AG10803 (cell line): Measurements from ENCODE around the gene HOXA1.

Source experiments
- DNase-seq: peaks from one replicate; pipeline ENCODE4 v3.0.0; 2010; ENCODE audit warnings: low read depth
- H3K4me3 ChIP-seq: 2 replicates; pipeline ENCODE4 v1.5.1; 2011; ENCODE audit warnings: mild to moderate bottlenecking, low read length, control low read depth
- TF ChIP-seq, protein P1 (sequence below): conservative IDR thresholded peaks from 2 replicates; pipeline ENCODE4 v1.5.1; 2011; ENCODE audit warnings: mild to moderate bottlenecking, low read length, control low read depth, inconsistent platforms

Gene HOXA1

GRCh38 chr7:27137640-27138315, 42.0 kb upstream of the HOXA1 start:
- TF ChIP-seq, protein P1, sequence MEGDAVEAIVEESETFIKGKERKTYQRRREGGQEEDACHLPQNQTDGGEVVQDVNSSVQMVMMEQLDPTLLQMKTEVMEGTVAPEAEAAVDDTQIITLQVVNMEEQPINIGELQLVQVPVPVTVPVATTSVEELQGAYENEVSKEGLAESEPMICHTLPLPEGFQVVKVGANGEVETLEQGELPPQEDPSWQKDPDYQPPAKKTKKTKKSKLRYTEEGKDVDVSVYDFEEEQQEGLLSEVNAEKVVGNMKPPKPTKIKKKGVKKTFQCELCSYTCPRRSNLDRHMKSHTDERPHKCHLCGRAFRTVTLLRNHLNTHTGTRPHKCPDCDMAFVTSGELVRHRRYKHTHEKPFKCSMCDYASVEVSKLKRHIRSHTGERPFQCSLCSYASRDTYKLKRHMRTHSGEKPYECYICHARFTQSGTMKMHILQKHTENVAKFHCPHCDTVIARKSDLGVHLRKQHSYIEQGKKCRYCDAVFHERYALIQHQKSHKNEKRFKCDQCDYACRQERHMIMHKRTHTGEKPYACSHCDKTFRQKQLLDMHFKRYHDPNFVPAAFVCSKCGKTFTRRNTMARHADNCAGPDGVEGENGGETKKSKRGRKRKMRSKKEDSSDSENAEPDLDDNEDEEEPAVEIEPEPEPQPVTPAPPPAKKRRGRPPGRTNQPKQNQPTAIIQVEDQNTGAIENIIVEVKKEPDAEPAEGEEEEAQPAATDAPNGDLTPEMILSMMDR: no peak
- H3K4me3 ChIP-seq: no peak overlapping the region
- no peak for DNase-seq

DNA sequence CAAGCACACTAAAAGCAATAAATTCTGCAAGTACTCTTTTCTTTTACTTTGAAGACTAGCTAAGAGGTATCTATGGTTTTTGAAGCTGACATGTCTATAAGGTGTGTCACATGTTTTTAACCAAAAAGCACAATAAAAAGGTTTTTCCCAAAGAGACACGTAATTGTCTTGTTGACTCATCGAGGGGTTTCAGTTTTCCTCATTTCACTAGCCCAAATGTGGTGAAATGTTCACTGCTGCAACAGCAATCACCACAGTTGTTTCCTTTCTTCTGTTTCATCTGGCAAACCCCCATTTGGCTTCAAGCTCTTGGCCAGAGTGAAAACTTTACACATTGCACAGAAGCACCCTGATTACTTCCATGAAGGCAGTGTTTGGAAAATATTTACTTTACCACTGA, 38.6 kb upstream of the HOXA1 start:
- DNase-seq: peak; percentile 96
- TF ChIP-seq, protein P1: no peak
- no peak overlapping the region for H3K4me3 ChIP-seq

DNA sequence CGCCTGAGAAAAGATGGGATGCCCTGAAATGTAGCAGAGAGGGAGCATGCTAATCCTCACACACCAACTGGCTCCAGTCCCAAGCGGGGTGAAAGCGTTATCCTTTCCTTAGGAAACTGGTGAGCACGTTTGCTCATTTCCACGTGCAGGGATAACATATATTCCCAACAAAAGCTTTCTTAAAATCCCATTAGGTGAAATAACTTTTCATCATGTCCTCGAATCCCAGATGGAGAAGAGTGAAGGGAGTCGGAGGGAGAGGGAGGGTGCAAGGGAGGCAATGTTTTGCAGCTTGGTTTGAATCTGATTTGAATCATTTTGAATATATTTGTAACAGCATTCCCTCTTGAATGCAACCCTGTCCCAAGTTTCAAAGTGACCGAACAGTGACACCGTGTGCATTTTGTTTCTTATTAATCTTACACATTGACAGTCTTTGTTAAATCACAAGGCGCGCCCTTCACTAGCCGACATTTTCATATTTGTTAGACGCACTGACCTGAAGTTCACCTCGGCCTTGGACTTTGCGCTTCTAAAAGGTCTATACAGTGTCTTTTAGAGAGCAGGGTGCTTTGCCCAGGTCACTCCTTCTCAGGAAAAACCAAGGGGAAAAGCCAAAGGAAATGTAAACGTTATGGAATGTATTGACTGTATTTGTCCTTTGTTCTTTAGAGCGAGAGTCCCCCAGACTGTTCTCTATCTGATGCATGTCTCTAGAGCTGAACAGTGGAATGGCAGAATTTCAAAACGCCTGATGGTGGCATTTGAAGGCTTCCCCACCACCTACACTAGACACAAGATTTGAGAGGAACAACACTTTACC, 37.8 kb upstream of the HOXA1 start:
- no peak for DNase-seq
- no peak overlapping the region for H3K4me3 ChIP-seq
- TF ChIP-seq, protein P1: no peak

DNA sequence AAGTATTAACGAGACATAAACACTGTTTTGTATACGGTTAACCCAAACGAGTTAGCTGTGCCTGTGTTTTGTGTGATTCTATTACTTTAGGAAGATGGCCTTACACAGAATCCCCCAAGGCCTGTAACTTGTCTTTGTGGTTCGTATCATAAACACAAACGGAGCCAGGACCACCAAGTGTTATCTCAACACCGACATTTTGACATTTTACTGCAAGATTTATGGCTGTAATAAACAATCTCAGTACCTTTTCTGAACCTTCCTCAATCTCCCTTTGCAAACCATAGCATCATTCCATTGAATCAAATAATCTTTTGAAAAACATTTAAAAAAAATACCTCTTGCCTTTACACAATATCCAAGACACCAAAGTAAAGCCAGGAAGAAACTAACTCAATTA, 37.2 kb upstream of the HOXA1 start:
- TF ChIP-seq, protein P1: no peak
- no peak for DNase-seq
- H3K4me3 ChIP-seq: no peak overlapping the region

DNA sequence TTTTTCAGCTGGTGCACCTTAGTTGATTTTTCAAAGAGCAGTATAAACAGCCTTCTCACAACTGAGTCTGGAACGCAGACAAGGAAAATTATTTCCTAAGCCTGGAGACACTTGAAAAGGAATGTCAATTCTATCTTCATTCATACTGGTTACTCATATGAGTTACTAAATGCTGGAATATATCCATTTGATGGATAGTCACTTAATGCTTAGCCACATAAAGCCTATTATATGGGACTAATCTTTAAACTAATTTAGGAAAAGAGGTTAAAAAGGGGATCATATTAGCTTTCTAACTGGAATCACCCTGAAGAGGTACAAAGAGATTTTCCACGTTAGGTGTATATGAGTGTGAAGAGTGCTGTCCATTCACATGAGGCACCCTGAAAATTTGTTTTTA, 36.4 kb upstream of the HOXA1 start:
- DNase-seq: no peak
- TF ChIP-seq, protein P1: no peak
- no peak overlapping the region for H3K4me3 ChIP-seq

DNA sequence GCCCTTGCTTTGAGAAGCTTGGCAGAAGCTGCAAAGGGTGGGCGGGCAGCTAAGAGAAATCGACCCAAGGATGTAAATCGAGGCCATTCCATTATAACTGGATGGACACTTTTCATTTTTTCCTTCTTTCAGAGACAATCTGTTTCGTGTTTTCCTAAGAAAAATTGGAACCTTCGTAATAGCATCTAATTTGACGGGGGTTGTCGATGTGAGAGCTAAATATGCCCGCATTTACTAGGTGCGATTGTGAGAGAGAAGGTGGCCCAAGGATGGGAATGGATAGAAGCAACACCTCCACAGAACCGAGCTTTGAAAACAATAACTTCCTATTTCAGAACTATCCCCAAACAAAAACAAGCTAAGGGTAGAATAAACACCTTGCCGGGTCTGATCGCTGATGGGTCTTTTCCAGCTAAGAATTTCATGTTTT, 35.6 kb upstream of the HOXA1 start:
- TF ChIP-seq, protein P1: no peak
- peak overlapping the region; percentile 79 for H3K4me3 ChIP-seq

More for the DNA sequence above, 35.6 kb upstream of the HOXA1 start:
- no peak for DNase-seq
